ENCODE measurements around the gene TBRG4. TPM values are rescaled to one million over a fixed set of nuclear protein-coding genes. Genes with fewer than 3 reads are reported as not detected.

Gene TBRG4
- total and polyA plus RNA-seq, 7 experiments from 2014 or later = 55.1 to 143 (median 105) TPM

DNA sequence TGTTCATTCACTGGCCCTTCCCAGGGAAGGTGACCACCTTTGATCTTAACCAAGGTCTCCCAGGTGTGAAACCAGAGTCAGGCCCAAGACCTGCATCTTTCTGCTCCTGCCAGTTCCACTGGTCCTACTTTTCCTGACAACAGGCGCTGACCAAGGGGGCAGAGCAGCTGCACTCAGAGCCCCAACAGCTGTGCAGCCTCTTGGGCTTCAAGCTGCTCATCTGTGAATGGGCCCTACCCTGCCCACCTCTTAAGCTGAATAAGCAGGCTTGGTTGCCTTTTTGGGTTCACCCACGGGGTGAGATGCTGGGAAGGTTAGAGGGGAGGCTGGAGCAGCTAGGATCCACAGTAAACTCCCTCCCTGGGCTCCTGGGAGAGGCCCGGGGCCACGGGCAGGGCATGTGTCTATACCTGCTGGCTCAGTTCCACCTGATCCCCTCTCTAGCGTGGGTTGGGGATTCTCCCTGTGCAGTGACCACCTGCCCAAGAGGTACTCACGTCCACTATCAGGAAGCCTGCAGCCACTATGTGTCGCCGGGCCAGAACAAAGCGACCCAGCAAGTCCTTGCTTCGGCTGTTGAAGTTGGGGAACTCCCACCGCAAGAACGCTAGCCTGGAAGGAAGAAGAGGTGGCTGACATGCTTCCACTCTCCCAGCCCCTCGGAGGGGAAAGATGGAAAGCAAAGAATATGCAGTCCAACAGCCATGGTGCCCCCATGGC is 10.6 kb downstream of the TBRG4 start:
- Mint-ChIP-seq H3K4me3 (no peak overlapping the region), H3K27me3 (no peaks in the 10 kb centered on the region), H3K27ac (peak overlapping the region in 1 of 9 donors; percentile 38), H3K4me1 (peaks cover 0 to 14% (median 9%) of the 10 kb centered on the region in 7 donors), H3K9me3 (peaks cover 0 to 3% (median 0%) of the 10 kb centered on the region in 11 donors), H3K36me3 (peaks cover 0 to 22% (median 6%) of the 10 kb centered on the region in 5 donors)
- ChIA-PET POLR2A (no interaction called here), CTCF (no interaction called here)
- Histone ChIP-seq H3K27me3 (ENCODE audit: control insufficient read depth in 2 of 2, insufficient read depth in 2 of 2, low read length in 2 of 2) (no peaks in the 10 kb centered on the region), H3K9me3 (ENCODE audit: control insufficient read depth in 2 of 3, low read length in 3 of 3) (no peaks in the 10 kb centered on the region), H3K4me1 (ENCODE audit: control insufficient read depth in 2 of 2, insufficient read depth in 2 of 2, low read length in 2 of 2) (peaks cover 0 to 5% of the 10 kb centered on the region in 2 donors), H3K4me3 (ENCODE audit: low read length) (no peak overlapping the region), H3K36me3 (ENCODE audit: control insufficient read depth in 2 of 3, insufficient read depth in 3 of 3, low read length in 3 of 3) (peaks cover 40 to 72% (median 53%) of the 10 kb centered on the region in 3 experiments), H3K27ac (ENCODE audit: low read depth, low read length) (no peak overlapping the region)
- DNase-seq (no peak), ATAC-seq (no peak)
- intact Hi-C loops (cut with micrococcal nuclease) = no loop called here

DNA sequence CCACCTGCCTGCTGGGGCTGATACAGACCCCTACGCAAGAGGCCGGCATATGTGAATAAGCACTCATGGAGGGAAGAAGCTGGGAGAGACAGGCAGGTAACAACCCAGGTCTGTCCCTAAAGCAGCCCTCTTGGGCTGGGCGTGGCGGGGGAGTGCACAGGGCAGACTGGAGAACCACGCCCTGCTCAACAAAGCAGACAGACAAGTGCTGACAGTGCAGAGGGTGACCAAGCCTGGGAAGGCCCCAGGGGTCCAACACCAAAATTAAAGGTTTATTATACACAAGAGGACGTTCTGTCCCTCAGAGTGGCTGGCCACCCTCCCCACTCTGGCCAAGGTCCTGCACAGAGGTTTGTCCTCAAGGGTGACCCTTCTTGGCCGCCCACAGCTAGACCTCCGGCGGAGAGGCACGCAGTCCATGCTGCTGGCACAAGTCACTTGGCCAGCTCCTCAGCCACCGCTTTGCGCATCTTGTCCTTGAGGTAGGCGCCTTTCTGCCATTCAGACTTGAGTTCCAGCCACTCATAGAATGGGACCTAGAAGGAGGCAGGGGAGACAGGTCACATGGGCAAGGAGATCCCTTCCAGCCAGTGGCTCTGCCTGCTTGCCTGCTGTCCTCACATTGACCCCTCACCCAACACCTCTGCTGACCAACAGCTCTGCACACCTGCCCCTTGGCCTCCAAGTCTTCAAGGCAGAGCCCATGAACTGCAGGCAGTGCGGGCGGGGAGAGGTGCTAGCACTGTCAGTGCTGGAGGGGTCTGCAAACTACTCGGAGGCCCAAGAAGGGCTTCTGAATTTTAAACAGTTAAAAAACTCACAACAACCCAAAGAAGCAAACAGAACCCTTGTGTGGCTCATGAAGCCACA is 11.4 kb downstream of the TBRG4 start:
- Histone ChIP-seq H3K27ac (ENCODE audit: low read depth, low read length) (no peak overlapping the region), H3K4me1 (ENCODE audit: control insufficient read depth in 2 of 2, insufficient read depth in 2 of 2, low read length in 2 of 2) (no peaks in the 10 kb centered on the region), H3K9me3 (ENCODE audit: control insufficient read depth in 2 of 3, low read length in 3 of 3) (no peaks in the 10 kb centered on the region), H3K36me3 (ENCODE audit: control insufficient read depth in 2 of 3, insufficient read depth in 3 of 3, low read length in 3 of 3) (peaks cover 34 to 64% (median 45%) of the 10 kb centered on the region in 3 experiments), H3K4me3 (ENCODE audit: low read length) (no peak overlapping the region), H3K27me3 (ENCODE audit: control insufficient read depth in 2 of 2, insufficient read depth in 2 of 2, low read length in 2 of 2) (no peaks in the 10 kb centered on the region)
- H3K4me3 Mint-ChIP-seq = no peak overlapping the region
- ATAC-seq = no peak
- H3K27ac Mint-ChIP-seq = no peak overlapping the region
- no peaks in the 10 kb centered on the region for H3K27me3 Mint-ChIP-seq
- H3K4me1 Mint-ChIP-seq = peaks cover 0 to 9% (median 5%) of the 10 kb centered on the region in 7 donors
- intact Hi-C loops (cut with micrococcal nuclease) = no loop called here
- no peak for DNase-seq
- CTCF ChIA-PET = no interaction called here
- peaks cover 0 to 17% (median 6%) of the 10 kb centered on the region in 5 donors for H3K36me3 Mint-ChIP-seq
- H3K9me3 Mint-ChIP-seq = peaks cover 0 to 3% (median 0%) of the 10 kb centered on the region in 11 donors
- POLR2A ChIA-PET = interaction anchor here (1.2 kb wide), 1 partner anchor 36 kb away, joined by 3 read pairs; no protein-coding TSS in a partner anchor

DNA sequence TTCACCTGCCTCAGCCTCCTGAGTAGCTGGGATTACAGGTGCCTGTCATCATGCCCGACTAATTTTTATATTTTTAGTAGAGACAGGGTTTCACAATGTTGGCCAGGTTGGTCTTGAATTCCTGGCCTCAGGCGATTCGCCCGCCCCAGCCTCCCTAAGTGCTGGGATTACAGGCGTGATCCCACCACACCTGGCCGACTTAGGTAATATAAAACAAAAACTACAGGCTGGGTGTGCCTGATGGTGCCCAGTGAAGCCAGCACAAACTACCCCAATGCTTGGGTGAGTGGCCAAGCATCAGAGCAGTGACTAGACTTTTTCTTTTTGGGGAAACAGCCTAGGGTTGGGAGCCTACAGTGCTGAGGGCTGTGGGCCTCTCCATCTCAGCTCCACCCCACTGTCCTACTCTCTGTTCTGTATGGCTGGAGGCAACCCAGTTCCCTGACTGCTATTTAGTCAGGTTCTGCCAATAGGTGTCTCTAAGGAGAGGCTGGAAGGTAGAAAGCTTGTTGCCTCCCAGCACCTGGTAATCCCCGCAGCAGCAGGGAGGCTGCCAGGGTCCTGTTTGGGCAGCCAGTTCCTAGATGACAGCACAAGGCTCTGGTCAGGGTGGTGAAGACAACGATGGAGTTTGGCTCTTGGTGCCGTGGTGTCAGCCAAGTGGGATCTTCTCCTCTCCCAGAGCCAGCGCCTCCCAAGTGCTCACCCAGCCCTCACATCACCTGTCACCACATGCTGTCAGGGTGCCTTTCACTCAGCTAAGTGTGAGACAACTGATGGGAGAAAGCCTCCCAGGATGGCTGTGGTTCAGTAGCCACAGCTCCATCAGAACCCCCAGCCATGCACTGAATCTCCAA is 12.3 kb downstream of the TBRG4 start:
- intact Hi-C loops (cut with micrococcal nuclease) = no loop called here
- no peak overlapping the region for H3K27ac ChIP-seq (ENCODE audit: low read depth, low read length)
- CTCF ChIA-PET = no interaction called here
- H3K27ac Mint-ChIP-seq = no peak overlapping the region
- no peaks in the 10 kb centered on the region for H3K9me3 ChIP-seq (ENCODE audit: control insufficient read depth in 2 of 3, low read length in 3 of 3)
- no peak overlapping the region for H3K4me3 Mint-ChIP-seq
- H3K4me1 ChIP-seq (ENCODE audit: control insufficient read depth in 2 of 2, insufficient read depth in 2 of 2, low read length in 2 of 2) = no peaks in the 10 kb centered on the region
- H3K27me3 Mint-ChIP-seq = no peaks in the 10 kb centered on the region
- ATAC-seq (no peak), DNase-seq (no peak)
- peaks cover 25 to 55% (median 36%) of the 10 kb centered on the region in 3 experiments for H3K36me3 ChIP-seq (ENCODE audit: control insufficient read depth in 2 of 3, insufficient read depth in 3 of 3, low read length in 3 of 3)
- H3K4me3 ChIP-seq (ENCODE audit: low read length) = no peak overlapping the region
- peaks cover 0 to 7% (median 2%) of the 10 kb centered on the region in 11 donors for H3K9me3 Mint-ChIP-seq
- peaks cover 0 to 9% (median 5%) of the 10 kb centered on the region in 7 donors for H3K4me1 Mint-ChIP-seq
- POLR2A ChIA-PET = interaction anchor here (1.2 kb wide), 1 partner anchor 37 kb away, joined by 3 read pairs; no protein-coding TSS in a partner anchor
- no peaks in the 10 kb centered on the region for H3K27me3 ChIP-seq (ENCODE audit: control insufficient read depth in 2 of 2, insufficient read depth in 2 of 2, low read length in 2 of 2)
- H3K36me3 Mint-ChIP-seq = peaks cover 0 to 17% (median 8%) of the 10 kb centered on the region in 5 donors

DNA sequence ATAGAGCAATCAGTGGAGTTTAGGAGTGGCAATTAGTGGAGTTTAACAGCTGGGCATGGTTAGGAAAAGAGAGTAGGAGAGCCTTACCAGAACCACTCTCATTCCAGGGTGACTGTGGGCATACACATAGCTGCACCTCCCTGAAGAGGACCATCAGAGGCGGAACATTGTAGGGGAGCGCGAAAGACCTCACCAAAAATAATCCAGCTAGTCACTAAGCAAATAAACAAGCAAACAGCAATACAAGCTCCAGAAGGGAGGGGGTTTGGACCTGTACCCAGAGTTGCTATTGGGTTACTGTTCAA is 18.6 kb downstream of the TBRG4 start:
- H3K4me3 Mint-ChIP-seq = no peak overlapping the region
- intact Hi-C loops (cut with micrococcal nuclease) = no loop called here
- no peaks in the 10 kb centered on the region for H3K36me3 ChIP-seq (ENCODE audit: control insufficient read depth in 2 of 3, insufficient read depth in 3 of 3, low read length in 3 of 3)
- no peaks in the 10 kb centered on the region for H3K27me3 ChIP-seq (ENCODE audit: control insufficient read depth in 2 of 2, insufficient read depth in 2 of 2, low read length in 2 of 2)
- H3K4me1 Mint-ChIP-seq = peaks cover 4 to 11% (median 8%) of the 10 kb centered on the region in 7 donors
- DNase-seq (no peak), ATAC-seq (no peak)
- peaks cover 0 to 21% (median 5%) of the 10 kb centered on the region in 11 donors for H3K9me3 Mint-ChIP-seq
- H3K4me1 ChIP-seq (ENCODE audit: control insufficient read depth in 2 of 2, insufficient read depth in 2 of 2, low read length in 2 of 2) = peaks cover 0 to 11% of the 10 kb centered on the region in 2 donors
- no peak overlapping the region for H3K4me3 ChIP-seq (ENCODE audit: low read length)
- no peak overlapping the region for H3K27ac Mint-ChIP-seq
- no peaks in the 10 kb centered on the region for H3K9me3 ChIP-seq (ENCODE audit: control insufficient read depth in 2 of 3, low read length in 3 of 3)
- no peak overlapping the region for H3K27ac ChIP-seq (ENCODE audit: low read depth, low read length)
- POLR2A ChIA-PET = no interaction called here
- CTCF ChIA-PET = interaction anchor here (0.7 kb wide), 1 partner anchor 43 kb away, joined by 3 read pairs; no protein-coding TSS in a partner anchor
- peaks cover 7 to 38% (median 8%) of the 10 kb centered on the region in 5 donors for H3K27me3 Mint-ChIP-seq
- H3K36me3 Mint-ChIP-seq = peaks cover 0 to 10% (median 4%) of the 10 kb centered on the region in 5 donors

DNA sequence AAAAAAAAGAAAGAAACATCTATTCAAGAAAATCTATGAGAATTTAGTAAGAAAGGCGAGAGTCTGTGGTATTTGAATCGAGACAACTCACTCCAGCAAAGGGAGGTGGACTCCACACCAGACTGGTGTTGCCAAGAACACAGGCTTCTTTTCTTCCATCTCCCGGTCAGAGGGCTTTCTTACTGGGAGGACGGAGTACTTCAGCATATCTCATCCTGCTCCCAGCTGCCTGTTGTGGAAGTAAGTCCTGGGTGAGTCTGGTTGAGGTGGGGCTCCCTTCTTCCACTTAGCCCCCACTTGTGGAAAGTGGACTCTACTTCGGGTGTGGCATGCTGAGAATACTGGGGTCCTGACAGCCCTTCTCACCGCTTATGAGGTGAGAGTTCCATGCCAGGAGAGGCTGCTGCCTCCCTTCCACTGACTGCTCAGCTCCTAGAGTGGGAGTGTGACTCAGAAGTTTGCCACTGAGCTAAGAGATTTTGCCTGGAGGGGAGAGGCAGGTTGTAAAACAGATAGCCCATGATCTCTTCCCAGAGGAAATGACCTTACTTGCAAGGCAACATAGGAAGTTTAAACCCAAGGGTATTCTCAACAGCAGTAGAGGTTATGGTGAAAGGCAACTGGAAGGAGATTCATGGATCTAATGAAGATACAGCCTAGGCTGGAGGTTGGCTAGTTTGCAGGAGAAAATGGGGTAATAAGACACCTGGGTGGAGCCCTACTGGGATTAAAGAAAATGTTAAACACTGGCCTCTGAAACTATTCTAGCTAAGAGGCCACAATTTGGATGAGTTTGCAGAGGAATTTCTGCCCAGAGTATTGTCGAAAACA is 19.2 kb downstream of the TBRG4 start:
- H3K27me3 ChIP-seq (ENCODE audit: control insufficient read depth in 2 of 2, insufficient read depth in 2 of 2, low read length in 2 of 2) = no peaks in the 10 kb centered on the region
- DNase-seq (no peak), ATAC-seq (no peak)
- no peak overlapping the region for H3K27ac ChIP-seq (ENCODE audit: low read depth, low read length)
- intact Hi-C loops (cut with micrococcal nuclease) = no loop called here
- peaks cover 7 to 39% (median 8%) of the 10 kb centered on the region in 5 donors for H3K27me3 Mint-ChIP-seq
- H3K4me1 Mint-ChIP-seq = peaks cover 4 to 11% (median 8%) of the 10 kb centered on the region in 7 donors
- no peaks in the 10 kb centered on the region for H3K36me3 ChIP-seq (ENCODE audit: control insufficient read depth in 2 of 3, insufficient read depth in 3 of 3, low read length in 3 of 3)
- H3K4me1 ChIP-seq (ENCODE audit: control insufficient read depth in 2 of 2, insufficient read depth in 2 of 2, low read length in 2 of 2) = peaks cover 0 to 11% of the 10 kb centered on the region in 2 donors
- peak overlapping the region in 1 of 9 donors; percentile 73 for H3K27ac Mint-ChIP-seq
- H3K4me3 Mint-ChIP-seq = no peak overlapping the region
- H3K9me3 ChIP-seq (ENCODE audit: control insufficient read depth in 2 of 3, low read length in 3 of 3) = no peaks in the 10 kb centered on the region
- H3K4me3 ChIP-seq (ENCODE audit: low read length) = no peak overlapping the region
- H3K9me3 Mint-ChIP-seq = peaks cover 0 to 21% (median 5%) of the 10 kb centered on the region in 11 donors
- POLR2A ChIA-PET = no interaction called here
- CTCF ChIA-PET = interaction anchor here (0.7 kb wide), 1 partner anchor 44 kb away, joined by 3 read pairs; no protein-coding TSS in a partner anchor
- H3K36me3 Mint-ChIP-seq = peaks cover 0 to 10% (median 4%) of the 10 kb centered on the region in 5 donors

Measured in naive thymus-derived CD4-positive, alpha-beta T cell (primary cell).